NK-92 treated with Interleukin-12 subunit alpha and Interleukin-12 subunit beta, amount 100 ng/mL, for 24 hours (cell line): ENCODE measurements around the gene COL11A1.
"Not testable (repeated sequence)": the region's sequence is repeated elsewhere in the genome, so short reads cannot be mapped to it uniquely, and the experiment has no call there.

Experiments used
- DNase-seq: peaks from one replicate; lab custom pipeline; 2025; lab: John Stamatoyannopoulos, UW

COL11A1 gene

GRCh38 chr1:103108376-103109150 is at the start of gene COL11A1:
COL11A1 (minus strand) TSS chr1:103108522; CDS start chr1:103108178, 344 bp downstream.
- DNase-seq = no peak

- DNase-seq = no peak
Observed at GRCh38 chr1:103156966-103157365, 48.6 kb upstream of the COL11A1 start.

- no peak for DNase-seq
Observed at GRCh38 chr1:103146166-103146565, 37.8 kb upstream of the COL11A1 start.

GRCh38 chr1:103145449-103145848 is 37.1 kb upstream of the COL11A1 start:
- no peak for DNase-seq

- DNase-seq = no peak
Observed at GRCh38 chr1:103144681-103145080, 36.4 kb upstream of the COL11A1 start.

- no peak for DNase-seq
Observed at GRCh38 chr1:103142461-103142860, 34.1 kb upstream of the COL11A1 start.

- DNase-seq = no peak
Observed at GRCh38 chr1:103129796-103130195, 21.5 kb upstream of the COL11A1 start.

GRCh38 chr1:103129255-103129654 is 20.9 kb upstream of the COL11A1 start:
- no peak for DNase-seq

- DNase-seq = not testable (repeated sequence)
Observed at GRCh38 chr1:103128256-103128655, 19.9 kb upstream of the COL11A1 start.

GRCh38 chr1:103125219-103125618 is 16.9 kb upstream of the COL11A1 start:
- no peak for DNase-seq

- no peak for DNase-seq
Observed at GRCh38 chr1:103122983-103123720, 14.8 kb upstream of the COL11A1 start.

GRCh38 chr1:103120981-103121380 is 12.7 kb upstream of the COL11A1 start:
- no peak for DNase-seq

- DNase-seq = no peak
Observed at GRCh38 chr1:103112546-103112945, 4.2 kb upstream of the COL11A1 start.

GRCh38 chr1:103111926-103112325 is 3.6 kb upstream of the COL11A1 start:
- no peak for DNase-seq

- DNase-seq = no peak
Observed at GRCh38 chr1:103110701-103111100, 2.4 kb upstream of the COL11A1 start.

GRCh38 chr1:103109311-103109920 is 1.1 kb upstream of the COL11A1 start:
- no peak for DNase-seq

- DNase-seq = no peak
Observed at GRCh38 chr1:103107741-103108375, 464 bp downstream of the COL11A1 start.

- no peak for DNase-seq
Observed at GRCh38 chr1:103106426-103107341, 1.6 kb downstream of the COL11A1 start.

- DNase-seq = no peak
Observed at GRCh38 chr1:103101399-103101798, 6.9 kb downstream of the COL11A1 start.

- DNase-seq = no peak
Observed at GRCh38 chr1:103089221-103089620, 19.1 kb downstream of the COL11A1 start.

GRCh38 chr1:103087256-103087655 is 21.1 kb downstream of the COL11A1 start:
- DNase-seq = no peak
